ENCODE measurements around the gene GNB2.

The GNB2 gene

GRCh38 chr7:100686201-100686821 is 12.8 kb downstream of the GNB2 start:
- TF ChIP-seq, protein P1, sequence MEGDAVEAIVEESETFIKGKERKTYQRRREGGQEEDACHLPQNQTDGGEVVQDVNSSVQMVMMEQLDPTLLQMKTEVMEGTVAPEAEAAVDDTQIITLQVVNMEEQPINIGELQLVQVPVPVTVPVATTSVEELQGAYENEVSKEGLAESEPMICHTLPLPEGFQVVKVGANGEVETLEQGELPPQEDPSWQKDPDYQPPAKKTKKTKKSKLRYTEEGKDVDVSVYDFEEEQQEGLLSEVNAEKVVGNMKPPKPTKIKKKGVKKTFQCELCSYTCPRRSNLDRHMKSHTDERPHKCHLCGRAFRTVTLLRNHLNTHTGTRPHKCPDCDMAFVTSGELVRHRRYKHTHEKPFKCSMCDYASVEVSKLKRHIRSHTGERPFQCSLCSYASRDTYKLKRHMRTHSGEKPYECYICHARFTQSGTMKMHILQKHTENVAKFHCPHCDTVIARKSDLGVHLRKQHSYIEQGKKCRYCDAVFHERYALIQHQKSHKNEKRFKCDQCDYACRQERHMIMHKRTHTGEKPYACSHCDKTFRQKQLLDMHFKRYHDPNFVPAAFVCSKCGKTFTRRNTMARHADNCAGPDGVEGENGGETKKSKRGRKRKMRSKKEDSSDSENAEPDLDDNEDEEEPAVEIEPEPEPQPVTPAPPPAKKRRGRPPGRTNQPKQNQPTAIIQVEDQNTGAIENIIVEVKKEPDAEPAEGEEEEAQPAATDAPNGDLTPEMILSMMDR (IDR thresholded peaks at IDR 0.05; ENCODE audit: low read depth, low read length), result no peak
- no peak for DNase-seq (ENCODE audit: low read depth, low spot score)
- no peak overlapping the region for H3K4me3 ChIP-seq (ENCODE audit: low read depth, low read length)
- in situ Hi-C loops (cut with HindIII; ENCODE audit: low sequenced_read_pairs), result no loop called here

DNA sequence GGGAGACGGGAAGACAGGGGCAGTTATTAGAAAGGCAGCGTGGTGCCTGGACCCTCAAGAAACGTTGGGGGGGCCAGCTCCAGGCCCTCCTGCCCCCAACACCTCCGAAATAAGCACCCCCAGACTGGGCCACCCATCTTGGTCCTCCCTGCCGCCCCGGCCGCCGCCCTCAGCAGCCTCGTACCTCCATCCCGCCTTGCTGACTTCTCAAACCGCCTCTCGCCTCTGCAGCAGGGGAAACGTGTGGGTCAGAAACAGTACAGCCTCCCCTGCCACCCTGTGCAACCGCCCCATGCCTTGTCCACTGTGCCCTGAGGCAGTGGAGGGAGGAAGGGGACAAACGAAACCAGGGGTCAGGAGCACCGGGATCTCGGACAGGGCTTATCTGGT is 13.3 kb downstream of the GNB2 start:
- in situ Hi-C loops (cut with HindIII; ENCODE audit: low sequenced_read_pairs), result no loop called here
- no peak for DNase-seq (ENCODE audit: low read depth, low spot score)
- no peak overlapping the region for H3K4me3 ChIP-seq (ENCODE audit: low read depth, low read length)
- TF ChIP-seq, protein P1 (IDR thresholded peaks at IDR 0.05; ENCODE audit: low read depth, low read length), result no peak

DNA sequence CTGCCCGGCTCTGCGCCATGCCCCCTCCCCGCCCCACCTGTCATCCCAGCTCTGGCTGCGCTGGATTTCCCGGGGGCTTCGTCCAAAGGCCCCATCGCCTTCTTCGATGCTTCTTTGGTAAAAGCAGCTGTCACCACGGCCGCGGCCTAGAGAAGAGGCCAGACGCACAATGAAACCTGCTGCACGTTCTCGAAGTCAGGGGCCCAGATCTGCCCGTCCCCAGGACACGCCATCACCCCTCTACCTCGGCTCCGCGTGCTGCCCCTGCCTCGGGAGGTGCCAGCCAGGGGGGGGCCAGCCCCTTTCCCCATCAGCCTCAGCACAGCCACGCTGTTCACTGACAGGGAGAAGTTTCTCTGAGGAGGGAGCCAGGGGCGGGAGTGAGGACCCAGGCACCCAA is 13.7 kb downstream of the GNB2 start:
- no peak overlapping the region for H3K4me3 ChIP-seq (ENCODE audit: low read depth, low read length)
- DNase-seq (ENCODE audit: low read depth, low spot score), result no peak
- in situ Hi-C loops (cut with HindIII; ENCODE audit: low sequenced_read_pairs), result no loop called here
- TF ChIP-seq, protein P1 (IDR thresholded peaks at IDR 0.05; ENCODE audit: low read depth, low read length), result no peak

DNA sequence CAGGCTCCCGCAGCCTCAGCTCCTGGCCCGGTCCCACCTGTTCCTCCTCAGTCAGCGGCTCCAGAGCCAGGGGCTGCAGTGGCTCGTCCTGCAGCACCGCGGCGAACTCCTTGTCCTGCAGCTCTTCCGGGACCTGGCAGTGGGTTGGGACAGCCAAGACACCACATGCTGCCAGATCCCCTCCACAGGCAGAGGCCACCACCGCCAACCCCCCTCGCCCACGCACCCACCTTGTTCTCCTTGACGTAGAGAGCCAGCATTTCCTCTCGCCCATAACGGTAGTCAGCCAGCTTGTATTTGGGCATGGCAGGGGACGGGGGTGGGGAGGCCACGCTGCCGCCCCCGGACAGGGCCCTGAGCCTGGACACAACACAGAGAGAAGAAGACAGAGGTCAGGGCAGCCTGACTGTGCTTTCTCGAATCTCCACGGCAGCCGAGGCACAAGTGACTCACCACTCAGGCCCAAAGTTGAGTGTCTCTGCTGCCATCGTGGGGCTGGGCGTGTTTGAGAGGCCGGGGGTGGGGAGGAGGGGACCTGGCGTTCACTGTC is 14.3 kb downstream of the GNB2 start:
- in situ Hi-C loops (cut with HindIII; ENCODE audit: low sequenced_read_pairs), result no loop called here
- H3K4me3 ChIP-seq (ENCODE audit: low read depth, low read length), result no peak overlapping the region
- TF ChIP-seq, protein P1 (IDR thresholded peaks at IDR 0.05; ENCODE audit: low read depth, low read length), result no peak
- DNase-seq (ENCODE audit: low read depth, low spot score), result no peak

- no peak overlapping the region for H3K4me3 ChIP-seq (ENCODE audit: low read depth, low read length)
- in situ Hi-C loops (cut with HindIII; ENCODE audit: low sequenced_read_pairs), result no loop called here
- no peak for DNase-seq (ENCODE audit: low read depth, low spot score)
- TF ChIP-seq, protein P1 (IDR thresholded peaks at IDR 0.05; ENCODE audit: low read depth, low read length), result no peak
Observed at GRCh38 chr7:100688326-100688860, 14.9 kb downstream of the GNB2 start.

GRCh38 chr7:100689230-100690135 is 15.9 kb downstream of the GNB2 start:
- in situ Hi-C loops (cut with HindIII; ENCODE audit: low sequenced_read_pairs), result no loop called here

More at GRCh38 chr7:100689230-100690135, 15.9 kb downstream of the GNB2 start:
- DNase-seq (ENCODE audit: low read depth, low spot score), result no peak
- no peak overlapping the region for H3K4me3 ChIP-seq (ENCODE audit: low read depth, low read length)
- TF ChIP-seq, protein P1 (IDR thresholded peaks at IDR 0.05; ENCODE audit: low read depth, low read length), result no peak
